Caki2 (cell line): ENCODE results near the gene DHRS11. TPM values are rescaled to one million over a fixed set of nuclear protein-coding genes. Genes with fewer than 3 reads are reported as not detected.

ENCODE experiments used
- DNase-seq: peaks from one replicate; pipeline ENCODE4 v3.0.0-alpha.2; 2015; ENCODE audit warnings: low read depth
- in situ Hi-C: cut with HindIII; loops from 2 replicates; pipeline ENCODE4 v1.10.0; 2016; ENCODE audit warnings: low sequenced_read_pairs, low pct_unique_long_range_greater_than_20kb, mixed read lengths
- total RNA-seq: library from RNA; depleted of rRNA; stranded (reverse); fragments of >200 nt; shearing (Covaris generic); gene quantifications from 2 replicates; pipeline ENCODE4 v1.2.3, GENCODE V29; 2014; ENCODE audit warnings: low replicate concordance; rRNA removed

Gene DHRS11
- total RNA-seq, 1 experiment from 2014 or later: 27.8 TPM

- DNase-seq: no peak
- in situ Hi-C loops: no loop called here
Observed at GRCh38 chr17:36640836-36641235, 49.2 kb downstream of the DHRS11 start.

DNA sequence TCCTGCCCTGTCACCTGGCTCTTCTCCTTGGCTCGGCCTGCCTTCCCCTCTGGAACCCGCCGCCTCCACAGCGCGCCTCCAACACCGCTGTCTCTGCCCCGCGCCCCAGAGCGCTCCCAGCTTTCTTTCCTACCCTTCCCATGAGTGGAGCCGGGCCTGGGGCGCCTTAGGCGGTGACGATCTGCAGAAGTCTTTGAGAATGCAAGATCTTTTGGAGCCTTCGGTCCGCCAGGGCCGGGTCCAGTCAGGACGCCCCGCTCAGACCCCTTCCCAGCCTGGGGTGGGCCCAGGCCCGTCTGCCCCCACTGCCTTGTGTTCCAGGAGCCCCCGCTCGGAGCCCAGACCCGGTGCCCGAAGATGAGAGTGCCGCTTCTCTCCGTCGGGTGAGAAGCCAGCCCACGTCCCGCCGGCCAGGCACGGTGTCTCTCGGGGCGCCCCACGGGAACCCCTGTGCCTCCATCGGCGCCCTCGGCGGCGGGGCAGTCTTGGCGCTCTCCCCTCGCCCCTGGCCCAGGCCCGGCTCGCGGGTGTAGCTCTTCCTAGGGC lies 49.7 kb downstream of the DHRS11 start:
- DNase-seq: no peak
- in situ Hi-C loops: no loop called here

- no peak for DNase-seq
- in situ Hi-C loops: no loop called here
Observed at GRCh38 chr17:36641877-36642845, 50.5 kb downstream of the DHRS11 start.

- in situ Hi-C loops: no loop called here
- DNase-seq: no peak
Observed at GRCh38 chr17:36643086-36643685, 51.5 kb downstream of the DHRS11 start.

- DNase-seq: no peak
- in situ Hi-C loops: no loop called here
Observed at GRCh38 chr17:36645422-36645821, 53.7 kb downstream of the DHRS11 start.

GRCh38 chr17:36647636-36648035 lies 56.0 kb downstream of the DHRS11 start:
- in situ Hi-C loops: no loop called here

GRCh38 chr17:36650096-36650775 lies 58.6 kb downstream of the DHRS11 start:
- in situ Hi-C loops: no loop called here
- no peak for DNase-seq

More at GRCh38 chr17:36647636-36648035, 56.0 kb downstream of the DHRS11 start:
- no peak for DNase-seq

Other genes starting within 250 kb of the DHRS11 start
- not detected in 2 replicates for gene TBC1D3H, start 203.4 kb upstream of the DHRS11 start, total RNA-seq
- 84.0 and 84.2 TPM in 2 replicates for gene ZNHIT3, start 105.2 kb upstream of the DHRS11 start, total RNA-seq
- gene MYO19, start 57.0 kb upstream of the DHRS11 start, total RNA-seq: 47.5 and 98.5 TPM in 2 replicates
- gene PIGW, start 56.9 kb upstream of the DHRS11 start, total RNA-seq: 3.9 and 6.3 TPM in 2 replicates
- gene GGNBP2, start 47.0 kb upstream of the DHRS11 start, total RNA-seq: 30.0 and 40.0 TPM in 2 replicates
- gene MRM1, start 9.7 kb downstream of the DHRS11 start, total RNA-seq: 13.5 and 17.2 TPM in 2 replicates